ENCODE measurements around the gene ABHD8. TPM values are rescaled to one million over a fixed set of nuclear protein-coding genes. Genes with fewer than 3 reads are reported as not detected.

Gene ABHD8
- total and polyA plus RNA-seq, 2 of the 13 experiments (the other 11 are each of a cell fraction or from before 2014, with no cell fraction given) = 6.3 to 7.2 TPM

DNA sequence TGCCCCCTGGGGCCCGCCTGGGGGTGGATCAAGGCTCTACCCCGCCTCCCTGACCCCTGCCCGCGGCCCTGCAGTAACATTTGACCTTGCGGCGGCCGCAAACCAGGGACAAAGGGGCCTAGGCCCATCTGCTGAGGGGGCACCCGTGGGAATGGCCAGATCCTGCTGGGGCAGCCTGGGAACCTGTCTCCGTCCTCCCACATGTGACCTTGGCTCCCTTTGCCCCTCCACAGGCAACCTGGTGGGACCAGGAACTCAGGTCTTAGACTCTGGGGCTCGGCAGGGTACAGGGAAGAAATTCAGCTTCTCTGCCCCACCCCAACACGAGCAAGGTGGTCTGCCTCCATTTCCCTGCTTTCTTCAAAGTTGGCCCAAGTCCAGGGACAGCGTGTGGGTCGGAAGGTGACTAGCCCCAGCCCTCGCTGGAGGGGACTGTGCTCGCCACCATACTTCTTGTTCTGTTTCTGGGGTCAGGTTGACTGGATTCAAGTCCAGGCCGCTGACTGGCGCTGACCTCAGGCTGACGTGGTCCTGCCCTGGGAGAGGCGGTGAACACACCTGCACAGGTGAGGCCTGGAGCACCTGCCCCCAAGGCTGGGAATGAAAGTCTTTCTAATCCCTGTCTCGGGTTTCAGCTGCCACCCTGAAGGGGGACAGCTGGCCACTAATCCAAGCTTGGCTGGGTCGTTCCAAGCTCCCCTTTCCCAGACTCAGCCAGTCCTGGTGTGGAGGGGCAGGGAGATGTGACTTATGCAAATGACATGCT lies 55.0 kb downstream of the ABHD8 start (continued):
- TF ChIP-seq, protein P1, sequence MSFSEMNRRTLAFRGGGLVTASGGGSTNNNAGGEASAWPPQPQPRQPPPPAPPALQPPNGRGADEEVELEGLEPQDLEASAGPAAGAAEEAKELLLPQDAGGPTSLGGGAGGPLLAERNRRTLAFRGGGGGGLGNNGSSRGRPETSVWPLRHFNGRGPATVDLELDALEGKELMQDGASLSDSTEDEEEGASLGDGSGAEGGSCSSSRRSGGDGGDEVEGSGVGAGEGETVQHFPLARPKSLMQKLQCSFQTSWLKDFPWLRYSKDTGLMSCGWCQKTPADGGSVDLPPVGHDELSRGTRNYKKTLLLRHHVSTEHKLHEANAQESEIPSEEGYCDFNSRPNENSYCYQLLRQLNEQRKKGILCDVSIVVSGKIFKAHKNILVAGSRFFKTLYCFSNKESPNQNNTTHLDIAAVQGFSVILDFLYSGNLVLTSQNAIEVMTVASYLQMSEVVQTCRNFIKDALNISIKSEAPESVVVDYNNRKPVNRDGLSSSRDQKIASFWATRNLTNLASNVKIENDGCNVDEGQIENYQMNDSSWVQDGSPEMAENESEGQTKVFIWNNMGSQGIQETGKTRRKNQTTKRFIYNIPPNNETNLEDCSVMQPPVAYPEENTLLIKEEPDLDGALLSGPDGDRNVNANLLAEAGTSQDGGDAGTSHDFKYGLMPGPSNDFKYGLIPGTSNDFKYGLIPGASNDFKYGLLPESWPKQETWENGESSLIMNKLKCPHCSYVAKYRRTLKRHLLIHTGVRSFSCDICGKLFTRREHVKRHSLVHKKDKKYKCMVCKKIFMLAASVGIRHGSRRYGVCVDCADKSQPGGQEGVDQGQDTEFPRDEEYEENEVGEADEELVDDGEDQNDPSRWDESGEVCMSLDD (CRISPR knock-in tag; IDR thresholded peaks at IDR 0.05; ENCODE audit: borderline replicate concordance) = peak; percentile 65; the same call in 1 of the 2 replicates
- TF ChIP-seq ZNF841 (CRISPR knock-in tag; IDR thresholded peaks at IDR 0.05; ENCODE audit: borderline replicate concordance) = no peak
- no peak for TF ChIP-seq FOXM1 (CRISPR knock-in tag; IDR thresholded peaks at IDR 0.05)
- peak; percentile 84; the same call in 1 of the 2 replicates for TF ChIP-seq ZNF253 (CRISPR knock-in tag; IDR thresholded peaks at IDR 0.05; ENCODE audit: borderline replicate concordance)
- TF ChIP-seq ZNF20 (CRISPR knock-in tag; IDR thresholded peaks at IDR 0.05) = 0 out of 2 replicates have a peak, but pooled peaks have one; percentile 72
- TF ChIP-seq, protein P2, sequence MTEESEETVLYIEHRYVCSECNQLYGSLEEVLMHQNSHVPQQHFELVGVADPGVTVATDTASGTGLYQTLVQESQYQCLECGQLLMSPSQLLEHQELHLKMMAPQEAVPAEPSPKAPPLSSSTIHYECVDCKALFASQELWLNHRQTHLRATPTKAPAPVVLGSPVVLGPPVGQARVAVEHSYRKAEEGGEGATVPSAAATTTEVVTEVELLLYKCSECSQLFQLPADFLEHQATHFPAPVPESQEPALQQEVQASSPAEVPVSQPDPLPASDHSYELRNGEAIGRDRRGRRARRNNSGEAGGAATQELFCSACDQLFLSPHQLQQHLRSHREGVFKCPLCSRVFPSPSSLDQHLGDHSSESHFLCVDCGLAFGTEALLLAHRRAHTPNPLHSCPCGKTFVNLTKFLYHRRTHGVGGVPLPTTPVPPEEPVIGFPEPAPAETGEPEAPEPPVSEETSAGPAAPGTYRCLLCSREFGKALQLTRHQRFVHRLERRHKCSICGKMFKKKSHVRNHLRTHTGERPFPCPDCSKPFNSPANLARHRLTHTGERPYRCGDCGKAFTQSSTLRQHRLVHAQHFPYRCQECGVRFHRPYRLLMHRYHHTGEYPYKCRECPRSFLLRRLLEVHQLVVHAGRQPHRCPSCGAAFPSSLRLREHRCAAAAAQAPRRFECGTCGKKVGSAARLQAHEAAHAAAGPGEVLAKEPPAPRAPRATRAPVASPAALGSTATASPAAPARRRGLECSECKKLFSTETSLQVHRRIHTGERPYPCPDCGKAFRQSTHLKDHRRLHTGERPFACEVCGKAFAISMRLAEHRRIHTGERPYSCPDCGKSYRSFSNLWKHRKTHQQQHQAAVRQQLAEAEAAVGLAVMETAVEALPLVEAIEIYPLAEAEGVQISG (CRISPR knock-in tag; IDR thresholded peaks at IDR 0.05) = peak; percentile 83
- peak; percentile 79 for TF ChIP-seq ZNF121 (CRISPR knock-in tag; IDR thresholded peaks at IDR 0.05)
- TF ChIP-seq ZEB1 (IDR thresholded peaks at IDR 0.05; ENCODE audit: insufficient replicate concordance, low read depth) = peak; percentile 75
- TF ChIP-seq ZBTB20 (CRISPR knock-in tag; IDR thresholded peaks at IDR 0.05; ENCODE audit: borderline replicate concordance, low read depth) = 0 out of 2 replicates have a peak, but pooled peaks have one; percentile 55
- TF ChIP-seq KDM1A (CRISPR knock-in tag; IDR thresholded peaks at IDR 0.05) = peak; percentile 84; the same call in 1 of the 2 replicates
- TF ChIP-seq SKI (IDR thresholded peaks at IDR 0.05; ENCODE audit: partially characterized antibody) = peak; percentile 98
- peak; percentile 41; the same call in 1 of the 2 replicates for TF ChIP-seq KLF15 (CRISPR knock-in tag; IDR thresholded peaks at IDR 0.05; ENCODE audit: borderline replicate concordance)
- TF ChIP-seq DPF2 (CRISPR knock-in tag; IDR thresholded peaks at IDR 0.05; ENCODE audit: borderline replicate concordance, low read depth) = peak; percentile 89
- TF ChIP-seq, protein P3, sequence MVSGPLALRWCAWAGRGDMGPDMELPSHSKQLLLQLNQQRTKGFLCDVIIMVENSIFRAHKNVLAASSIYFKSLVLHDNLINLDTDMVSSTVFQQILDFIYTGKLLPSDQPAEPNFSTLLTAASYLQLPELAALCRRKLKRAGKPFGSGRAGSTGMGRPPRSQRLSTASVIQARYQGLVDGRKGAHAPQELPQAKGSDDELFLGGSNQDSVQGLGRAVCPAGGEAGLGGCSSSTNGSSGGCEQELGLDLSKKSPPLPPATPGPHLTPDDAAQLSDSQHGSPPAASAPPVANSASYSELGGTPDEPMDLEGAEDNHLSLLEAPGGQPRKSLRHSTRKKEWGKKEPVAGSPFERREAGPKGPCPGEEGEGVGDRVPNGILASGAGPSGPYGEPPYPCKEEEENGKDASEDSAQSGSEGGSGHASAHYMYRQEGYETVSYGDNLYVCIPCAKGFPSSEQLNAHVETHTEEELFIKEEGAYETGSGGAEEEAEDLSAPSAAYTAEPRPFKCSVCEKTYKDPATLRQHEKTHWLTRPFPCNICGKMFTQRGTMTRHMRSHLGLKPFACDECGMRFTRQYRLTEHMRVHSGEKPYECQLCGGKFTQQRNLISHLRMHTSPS (CRISPR knock-in tag; IDR thresholded peaks at IDR 0.05; ENCODE audit: low read depth) = peak; percentile 90
- no peak; the same call in 1 of the 2 replicates for TF ChIP-seq STAG1 (CRISPR knock-in tag; IDR thresholded peaks at IDR 0.05)
- TF ChIP-seq ZNF207 (IDR thresholded peaks at IDR 0.05; ENCODE audit: borderline replicate concordance) = no peak
- no peak for TF ChIP-seq SIN3B (IDR thresholded peaks at IDR 0.05; ENCODE audit: low read length)
- no peak for TF ChIP-seq ZKSCAN1 (IDR thresholded peaks at IDR 0.05; ENCODE audit: low read length)
- TF ChIP-seq PHF20 (CRISPR knock-in tag; IDR thresholded peaks at IDR 0.05) = peak; percentile 24; the same call in 1 of the 2 replicates
- peak; percentile 53 for TF ChIP-seq ZNF891 (CRISPR knock-in tag; IDR thresholded peaks at IDR 0.05)
- TF ChIP-seq SOX6 (IDR thresholded peaks at IDR 0.05) = no peak
- TF ChIP-seq SOX6 (CRISPR knock-in tag; IDR thresholded peaks at IDR 0.05) = peak; percentile 96
- peak; percentile 100 for TF ChIP-seq ZBTB7B (CRISPR knock-in tag; IDR thresholded peaks at IDR 0.05)
